HG03442 (cell line): ENCODE data around the gene PLGLB2.
"Not testable (repeated sequence)": the region's sequence is repeated elsewhere in the genome, so short reads cannot be mapped to it uniquely, and the experiment has no call there.

Experiments used
- ATAC-seq: cut with Tn5 transposase; IDR thresholded peaks from one replicate; pipeline ENCODE4 v1.9.1; 2021; ENCODE audit warnings: mild to moderate bottlenecking, moderate library complexity; ENCODE audit not compliant: unreplicated experiment

Gene PLGLB2

DNA sequence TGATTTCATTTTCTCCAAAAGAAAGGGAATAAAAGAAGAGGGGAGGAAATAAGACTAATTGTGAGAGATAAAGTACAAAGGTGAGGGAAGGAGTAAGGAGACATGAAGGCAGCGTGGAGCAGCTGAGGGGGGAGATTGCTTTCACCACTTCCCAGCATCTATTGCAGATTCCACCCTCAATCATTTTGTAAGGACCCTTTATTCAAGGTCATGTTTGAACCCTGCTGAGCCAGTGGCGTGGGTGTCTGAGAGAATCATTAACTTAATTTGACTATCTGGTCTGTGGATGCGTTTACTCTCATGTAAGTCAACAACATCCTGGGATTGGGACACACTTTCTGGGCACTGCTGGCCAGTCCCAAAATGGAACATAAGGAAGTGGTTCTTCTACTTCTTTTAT, at the start of gene PLGLB2:
Gene PLGLB2 (plus strand): TSS at position 297 of the 400 bp plus-strand sequence. CDS start 67 bp downstream, at position 364.
- ATAC-seq: not testable (repeated sequence)

DNA sequence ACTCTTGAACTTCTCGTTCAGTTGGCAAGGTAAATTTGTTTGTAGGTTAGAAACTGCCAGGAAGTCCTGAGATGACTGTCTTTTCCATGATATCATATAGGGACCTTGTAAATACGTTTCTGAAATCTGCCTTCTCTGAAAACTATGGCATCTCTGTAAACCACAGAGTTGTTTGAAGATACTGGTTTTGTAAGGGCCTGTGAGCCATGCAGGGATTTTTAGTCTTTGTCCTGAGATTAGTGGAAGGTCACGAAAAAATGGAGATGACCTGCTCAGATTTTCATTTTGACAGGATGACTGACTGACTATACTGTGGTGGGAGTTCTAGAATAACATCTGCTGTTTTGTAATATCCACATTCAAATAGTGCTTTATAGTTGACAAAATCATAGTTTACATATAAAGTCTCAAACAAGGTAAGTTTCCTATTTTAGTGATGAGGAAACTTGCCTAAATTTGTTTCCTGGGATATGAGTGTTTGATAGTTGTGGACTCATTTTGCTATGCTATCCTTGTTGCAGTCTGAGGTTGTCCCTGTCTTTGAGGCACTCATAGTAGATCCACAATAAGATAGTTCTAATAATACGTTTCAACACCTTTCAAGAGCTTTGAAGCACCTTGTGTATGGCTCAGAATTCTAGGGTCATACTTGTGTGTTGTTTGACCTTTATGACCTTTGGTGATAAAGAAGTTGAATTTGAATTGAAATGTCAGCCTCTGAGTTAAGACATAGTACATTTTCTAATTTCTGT, 43.1 kb upstream of the PLGLB2 start:
- ATAC-seq: not testable (repeated sequence)

DNA sequence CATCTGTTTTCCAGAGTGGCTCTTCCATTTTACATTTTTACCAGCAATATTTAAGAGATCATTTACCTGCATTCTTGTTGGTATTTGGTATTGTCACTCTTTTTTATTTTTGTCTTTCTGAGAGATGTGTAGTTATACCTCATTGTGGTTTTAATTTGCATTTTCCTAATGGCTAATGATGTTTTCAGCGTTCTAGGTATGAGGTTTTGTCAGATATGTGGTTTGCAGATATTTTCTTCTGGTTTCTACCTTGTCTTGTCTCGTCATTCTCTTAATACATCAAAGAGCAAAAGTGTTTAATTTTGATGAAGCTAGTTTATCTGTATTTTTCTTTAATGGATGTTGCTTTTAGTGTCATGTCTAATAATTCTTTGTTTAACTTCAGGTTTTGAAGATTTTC, 39.5 kb upstream of the PLGLB2 start:
- ATAC-seq: peak; percentile 79

DNA sequence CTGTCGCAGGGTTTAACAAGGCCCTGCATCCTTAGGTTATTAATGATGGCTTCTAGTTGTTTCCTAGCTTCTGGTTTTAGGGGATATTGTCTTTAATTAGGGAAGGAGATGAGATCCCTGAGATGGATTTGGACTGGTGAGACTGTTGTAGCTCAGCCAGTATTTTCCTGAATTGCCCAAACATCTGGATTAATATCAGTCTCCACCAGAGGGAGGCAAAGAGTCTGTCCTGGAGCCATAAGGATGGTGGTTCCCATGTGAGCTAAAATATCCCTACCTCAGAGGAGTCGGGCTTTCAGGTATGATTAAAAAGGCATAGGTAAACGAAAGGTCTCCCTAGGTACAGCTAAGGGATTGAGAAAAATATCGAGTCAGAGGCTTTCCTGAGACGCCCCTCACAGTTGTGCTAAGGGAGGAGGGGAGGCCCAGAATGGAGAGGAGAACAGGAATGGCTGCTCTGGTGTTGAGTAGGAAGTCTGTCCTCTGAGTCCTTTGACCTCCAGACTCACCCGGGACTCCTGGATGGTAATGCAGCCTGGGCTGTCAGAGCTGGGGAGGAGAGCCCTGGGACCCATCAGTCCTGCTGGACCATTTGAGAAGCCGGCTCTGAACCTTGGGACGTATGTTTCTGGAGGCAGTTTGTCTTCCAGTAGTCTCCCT, 19.8 kb upstream of the PLGLB2 start:
- not testable (repeated sequence) for ATAC-seq

DNA sequence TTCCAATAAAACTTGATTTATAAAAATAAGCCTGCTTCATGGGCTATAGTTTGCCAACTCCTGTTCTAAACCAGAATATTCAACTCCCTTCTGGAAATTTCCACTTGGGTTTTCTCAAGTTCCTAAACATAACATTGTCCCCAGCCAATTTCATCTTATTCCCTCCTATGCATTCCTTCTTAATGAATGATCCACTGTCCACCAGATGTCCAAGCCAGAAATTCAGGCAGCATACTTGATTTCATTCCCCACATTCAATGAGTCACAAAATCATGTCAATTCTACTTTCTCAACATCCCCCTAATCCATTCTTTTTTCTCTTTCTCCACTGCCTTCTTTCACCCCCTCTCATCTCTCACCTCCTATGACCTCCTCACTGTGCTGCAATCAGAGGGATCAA, 7.0 kb upstream of the PLGLB2 start:
- ATAC-seq: not testable (repeated sequence)

DNA sequence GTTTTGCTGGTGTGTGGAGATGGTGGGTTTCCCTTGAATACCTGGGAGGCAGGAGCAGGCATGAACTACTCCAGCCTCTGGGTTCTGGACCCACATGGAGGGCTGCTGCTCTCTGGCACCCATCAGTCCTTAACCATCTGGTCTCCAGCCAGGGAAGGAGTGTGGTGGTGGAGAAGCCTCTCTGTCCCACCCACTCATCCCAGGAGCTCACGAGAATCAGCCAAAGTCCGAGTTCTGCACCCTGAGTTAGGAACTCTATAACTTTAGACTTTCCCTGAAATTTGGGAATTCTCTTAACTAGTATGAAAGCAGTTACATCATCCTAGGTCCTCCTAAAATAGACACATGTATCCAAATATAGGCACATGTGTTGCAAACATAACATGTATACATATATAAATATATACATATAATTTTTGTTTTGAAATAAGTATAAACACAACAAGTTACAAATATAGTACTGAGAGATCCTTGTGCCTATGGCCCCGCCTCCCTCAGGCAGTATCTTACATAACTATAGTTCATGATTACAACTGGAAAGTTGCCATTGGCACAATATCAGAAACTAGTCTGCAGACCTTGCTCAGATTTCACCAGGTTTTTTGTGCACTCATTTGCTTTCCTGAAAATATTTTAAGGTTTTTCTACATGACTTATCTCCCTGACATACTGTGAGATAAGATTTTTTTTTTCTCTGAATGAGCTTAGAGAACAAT, 5.3 kb upstream of the PLGLB2 start:
- not testable (repeated sequence) for ATAC-seq

DNA sequence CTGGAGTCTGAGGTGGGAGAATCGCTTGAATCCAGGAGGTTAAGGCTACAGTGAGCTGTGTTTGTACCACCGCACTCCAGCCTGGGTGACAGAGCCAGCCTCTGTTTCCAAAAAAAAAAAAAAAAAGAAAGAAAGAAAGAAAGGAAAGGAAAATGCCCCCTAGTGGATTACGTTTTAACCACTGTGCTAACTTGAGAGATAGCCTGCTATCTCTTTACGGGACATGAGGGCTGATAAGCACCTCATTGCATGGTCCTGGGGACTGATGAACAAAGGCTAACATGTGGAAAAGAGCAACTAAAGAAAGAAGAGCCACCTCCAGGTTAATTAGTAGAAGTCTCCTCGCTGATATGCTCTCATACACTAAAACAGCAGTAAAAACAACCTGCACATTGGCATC, 4.2 kb upstream of the PLGLB2 start:
- ATAC-seq: not testable (repeated sequence)

DNA sequence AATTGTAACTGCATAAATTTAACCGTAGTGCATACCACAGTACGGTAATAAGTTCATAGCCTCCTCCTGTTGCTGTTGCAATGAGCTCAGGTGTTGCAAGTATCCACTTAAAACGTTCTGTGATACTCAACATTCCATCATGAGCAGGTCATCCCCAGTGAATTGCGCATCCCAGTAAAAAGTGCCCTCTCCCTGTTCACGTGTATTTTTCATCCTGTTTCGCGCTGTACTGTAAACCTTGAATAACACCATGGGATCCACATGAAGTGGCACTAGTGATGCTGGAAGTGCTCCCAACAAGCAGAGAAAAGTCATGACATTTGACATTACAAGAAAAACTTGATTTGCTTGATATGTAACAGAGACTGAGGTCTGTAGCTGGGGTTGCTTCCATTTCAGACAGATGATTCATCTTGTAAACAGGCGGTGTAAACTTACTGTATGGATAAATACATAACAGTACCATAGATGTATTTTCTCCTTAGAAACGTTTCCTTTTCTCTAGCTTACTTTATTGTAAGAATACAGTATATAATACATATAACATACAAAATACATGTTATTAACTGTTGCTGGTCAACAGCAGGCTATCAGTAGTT, 2.4 kb upstream of the PLGLB2 start:
- ATAC-seq: not testable (repeated sequence)

DNA sequence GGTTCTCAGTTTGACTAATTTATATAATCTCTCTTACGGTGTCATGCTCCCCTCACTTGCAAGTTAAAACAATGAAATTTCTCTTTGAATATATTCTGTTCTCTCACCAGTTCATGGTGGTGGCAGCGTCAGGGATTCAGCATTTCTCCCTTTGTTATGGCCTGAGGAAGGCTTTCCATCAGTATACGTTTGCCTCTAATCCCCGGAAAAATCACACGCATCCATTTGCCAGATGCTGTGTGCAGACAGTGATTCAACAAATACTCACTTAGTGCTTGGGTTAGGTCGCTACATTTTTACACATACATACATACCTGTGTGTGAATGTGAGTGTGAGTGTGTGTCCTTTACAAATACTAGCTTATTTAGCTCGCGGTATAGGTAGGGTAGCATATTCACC, 637 bp downstream of the PLGLB2 start:
- ATAC-seq: not testable (repeated sequence)

DNA sequence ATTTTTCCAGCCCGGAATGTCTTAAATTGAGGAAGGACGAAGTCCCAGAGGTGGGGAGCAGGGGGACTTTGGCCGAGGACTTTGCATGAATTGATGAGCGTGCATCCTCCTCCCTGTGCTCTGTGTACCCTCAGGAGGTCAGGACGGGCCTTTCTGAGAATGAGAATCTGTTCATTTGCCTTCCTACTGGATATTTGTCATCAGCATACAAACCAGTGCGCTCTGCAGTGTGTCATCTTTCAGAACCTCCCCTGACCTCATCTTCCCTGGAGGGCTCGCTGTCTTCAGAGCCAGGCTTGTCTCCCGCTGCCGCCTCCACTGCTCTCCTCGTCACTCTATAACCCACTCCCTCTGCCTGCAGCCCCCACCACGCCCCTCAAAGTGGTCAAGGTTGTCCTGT, 2.7 kb downstream of the PLGLB2 start:
- ATAC-seq: not testable (repeated sequence)

DNA sequence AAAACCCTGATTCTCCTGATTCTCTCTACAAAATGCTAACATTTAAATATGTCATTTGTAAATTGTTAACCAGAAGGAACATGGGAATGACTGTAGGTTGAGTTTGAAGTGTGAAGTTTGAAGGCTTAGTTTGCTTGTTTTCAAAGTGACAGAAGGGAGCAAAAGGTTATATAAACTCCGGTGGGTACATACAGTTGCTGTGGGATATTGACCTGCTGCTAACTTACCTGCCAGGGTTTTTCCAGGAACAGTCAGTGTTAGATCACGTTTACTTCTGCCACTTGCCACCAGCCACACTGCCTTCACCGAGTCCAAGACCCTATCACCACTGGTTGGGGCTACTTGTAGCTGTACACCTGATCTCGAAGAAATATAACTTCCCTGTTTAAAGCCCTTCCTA, 6.9 kb downstream of the PLGLB2 start:
- ATAC-seq: not testable (repeated sequence)
